ENCODE data around the gene CEMIP2.

Gene CEMIP2

GRCh38 chr9:71637375-71637774, 130.9 kb downstream of the CEMIP2 start:
- DNase-seq: no peak

DNA sequence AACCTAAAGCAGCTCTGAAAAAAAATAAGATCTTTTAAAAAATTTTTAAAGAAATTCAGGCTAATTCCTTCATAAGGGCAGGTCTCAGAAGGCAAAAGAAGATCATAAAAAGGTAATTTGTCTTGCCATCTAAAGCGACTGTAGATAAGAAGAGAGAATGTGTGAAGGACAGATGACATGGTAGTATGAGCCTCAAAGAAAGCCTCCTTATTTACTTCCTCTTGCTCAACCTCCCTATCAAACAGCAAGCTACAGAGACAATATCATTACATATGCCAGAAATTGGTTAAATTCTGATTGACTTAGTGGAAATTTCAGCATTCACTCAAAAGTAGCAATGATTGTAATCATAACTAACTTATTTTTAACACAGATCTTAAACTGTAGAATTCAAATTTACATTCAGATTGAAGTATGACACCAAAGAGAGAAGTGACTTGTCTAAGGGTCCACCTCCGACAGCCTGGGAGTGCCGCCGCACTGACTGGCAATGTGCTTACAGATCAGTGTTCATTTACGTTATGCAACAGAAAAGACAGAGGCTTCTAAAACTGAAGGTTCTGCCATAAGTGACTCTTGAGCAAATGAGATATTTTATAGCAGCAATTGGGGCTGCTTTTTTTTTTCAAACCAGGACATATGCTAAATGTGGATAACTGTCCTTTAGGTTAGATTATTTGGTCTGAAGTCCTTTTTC, 132.0 kb downstream of the CEMIP2 start:
- DNase-seq: no peak

- DNase-seq: no peak
Observed at GRCh38 chr9:71634752-71635151, 133.6 kb downstream of the CEMIP2 start.

Measured in NCI-H187 (cell line).